Mesenchymal stem cell (in vitro differentiated cells and primary cell): ENCODE data around the gene TPO.

Experiments
- DNase-seq: peaks from one replicate; pipeline ENCODE4 v3.0.0-alpha.2; 2013
- H2AFZ ChIP-seq: one replicate; pipeline ENCODE4 v1.6.1; 2013; ENCODE audit warnings: low read depth, mild to moderate bottlenecking, control low read depth, inconsistent platforms, low read length, moderate library complexity
- H2AK5ac ChIP-seq: 2 replicates; pipeline ENCODE4 v1.6.1; 2013; ENCODE audit warnings: low read length, moderate library complexity, mild to moderate bottlenecking, inconsistent platforms; ENCODE audit not compliant: severe bottlenecking
- H2BK120ac ChIP-seq: one replicate; pipeline ENCODE4 v1.6.1; 2013; ENCODE audit warnings: low read depth, mild to moderate bottlenecking, inconsistent platforms, low read length, moderate library complexity
- H2BK12ac ChIP-seq, 2 experiments: one replicate each; pipeline ENCODE4 v1.6.1; 2013; ENCODE audit warnings: inconsistent platforms in 2 of 2, low read length in 2 of 2, mild to moderate bottlenecking in 2 of 2, moderate library complexity in 2 of 2, control low read depth in 1 of 2
- H2BK15ac ChIP-seq: one replicate; pipeline ENCODE4 v1.6.1; 2013; ENCODE audit warnings: mild to moderate bottlenecking, low read depth, inconsistent platforms; ENCODE audit not compliant: poor library complexity, severe bottlenecking
- H2BK5ac ChIP-seq: 2 replicates; pipeline ENCODE4 v1.6.1; 2013; ENCODE audit warnings: low read depth, mild to moderate bottlenecking, low read length, control low read depth, inconsistent platforms; ENCODE audit not compliant: poor library complexity, severe bottlenecking
- H3K14ac ChIP-seq, 2 experiments: one replicate each; pipeline ENCODE4 v1.6.1; 2013; ENCODE audit warnings: inconsistent platforms in 2 of 2, low read length in 2 of 2, control low read depth in 1 of 2, mild to moderate bottlenecking in 1 of 2, moderate library complexity in 1 of 2
- H3K18ac ChIP-seq, 2 experiments: one replicate each; pipeline ENCODE4 v1.6.1; 2013; ENCODE audit warnings: inconsistent platforms in 2 of 2, low read length in 2 of 2, control low read depth in 1 of 2, low read depth in 1 of 2, mild to moderate bottlenecking in 1 of 2
- H3K23ac ChIP-seq, 2 experiments: one replicate each; pipeline ENCODE4 v1.6.1; 2013; ENCODE audit warnings: inconsistent platforms in 2 of 2, low read length in 2 of 2, mild to moderate bottlenecking in 2 of 2, moderate library complexity in 2 of 2, control low read depth in 1 of 2
- H3K27ac ChIP-seq: 2 replicates; pipeline ENCODE4 v1.5.1; 2013; ENCODE audit warnings: mild to moderate bottlenecking, moderate library complexity, low read length, control low read depth, inconsistent platforms; ENCODE audit not compliant: poor library complexity, severe bottlenecking
- H3K27me3 ChIP-seq, 2 experiments: 2 replicates each; pipeline versions ENCODE4 v1.6.1 to v1.7.0; 2013; ENCODE audit warnings: low read length in 2 of 2, mild to moderate bottlenecking in 2 of 2, moderate library complexity in 2 of 2, control low read depth in 1 of 2, inconsistent platforms in 1 of 2; ENCODE audit not compliant: control insufficient read depth in 1 of 2, insufficient read depth in 1 of 2
- H3K36me3 ChIP-seq, 2 experiments: 2 replicates each; pipeline versions ENCODE4 v1.6.1 to v1.7.0; 2013; ENCODE audit warnings: low read length in 2 of 2, control low read depth in 1 of 2, inconsistent platforms in 1 of 2, low read depth in 1 of 2, mild to moderate bottlenecking in 1 of 2; ENCODE audit not compliant: insufficient read depth in 2 of 2, control insufficient read depth in 1 of 2
- H3K4ac ChIP-seq, 2 experiments: one replicate each; pipeline ENCODE4 v1.6.1; 2013; ENCODE audit warnings: inconsistent platforms in 2 of 2, low read length in 2 of 2, mild to moderate bottlenecking in 2 of 2, moderate library complexity in 2 of 2, control low read depth in 1 of 2, low read depth in 1 of 2
- H3K4me1 ChIP-seq: 2 replicates; pipeline ENCODE4 v1.6.1; 2013; ENCODE audit warnings: low read depth, low read length, control low read depth; ENCODE audit not compliant: control insufficient read depth, insufficient read depth
- H3K4me2 ChIP-seq: 2 replicates; pipeline ENCODE4 v1.6.1; 2013; ENCODE audit warnings: low read length, mild to moderate bottlenecking, inconsistent platforms; ENCODE audit not compliant: poor library complexity, severe bottlenecking
- H3K4me3 ChIP-seq, 2 experiments: 2 replicates each; pipeline versions ENCODE4 v1.5.1 to v1.7.0; 2013; ENCODE audit warnings: low read length in 2 of 2, mild to moderate bottlenecking in 2 of 2, control low read depth in 1 of 2, low read depth in 1 of 2; ENCODE audit not compliant: insufficient read depth in 1 of 2
- H3K79me1 ChIP-seq: replicated peaks from 2 replicates; pipeline ENCODE4 v1.6.1; 2013; ENCODE audit warnings: mild to moderate bottlenecking, control low read depth, low read length, inconsistent platforms; ENCODE audit not compliant: poor library complexity, severe bottlenecking
- H3K9ac ChIP-seq: 2 replicates; pipeline ENCODE4 v1.7.0; 2013; ENCODE audit warnings: mild to moderate bottlenecking, low read length, moderate library complexity
- H3K9me3 ChIP-seq: 2 replicates; pipeline ENCODE4 v1.7.0; 2013; ENCODE audit warnings: mild to moderate bottlenecking, low read length; ENCODE audit not compliant: control insufficient read depth
- H4K8ac ChIP-seq: one replicate; pipeline ENCODE4 v1.6.1; 2013; ENCODE audit warnings: inconsistent platforms, mild to moderate bottlenecking, low read length, moderate library complexity
- H4K91ac ChIP-seq: one replicate; pipeline ENCODE4 v1.6.1; 2013; ENCODE audit warnings: mild to moderate bottlenecking, low read length, inconsistent platforms
- WGBS: methylation state at CpG from one replicate; pipeline ENCODE4 v1.1.7; 2013; ENCODE audit warnings: mixed read lengths; 5-methylcytosine and 5-hydroxymethylcytosine counted together

Gene TPO

GRCh38 chr2:1512321-1513289 lies 99.3 kb downstream of the TPO start:
- H3K4me3 ChIP-seq, result peak overlapping the region in 1 of 2 experiments; percentile 16
- no peak overlapping the region for H3K9ac ChIP-seq
- no peak overlapping the region for H3K14ac ChIP-seq
- H2BK12ac ChIP-seq, result no peak overlapping the region
- H4K91ac ChIP-seq, result peak overlapping the region; percentile 56
- H3K4me2 ChIP-seq, result no peak overlapping the region
- no peak overlapping the region for H3K4ac ChIP-seq
- no peaks in the 10 kb centered on the region for H3K36me3 ChIP-seq
- no peak overlapping the region for H2BK5ac ChIP-seq
- 83% methylated on average over 31 of the region's 36 CpGs for WGBS
- DNase-seq, result no peak
- no peak overlapping the region for H2BK120ac ChIP-seq
- no peak overlapping the region for H3K27ac ChIP-seq
- H2AFZ ChIP-seq, result no peak overlapping the region
- H3K9me3 ChIP-seq, result no peaks in the 10 kb centered on the region
- no peak overlapping the region for H3K18ac ChIP-seq
- peaks cover 0 to 38% of the 10 kb centered on the region in 2 experiments for H3K27me3 ChIP-seq
- H4K8ac ChIP-seq, result no peak overlapping the region
- no peak overlapping the region for H2AK5ac ChIP-seq
- no peak overlapping the region for H3K23ac ChIP-seq
- no peaks in the 10 kb centered on the region for H3K79me1 ChIP-seq
- H2BK15ac ChIP-seq, result no peak overlapping the region
- no peaks in the 10 kb centered on the region for H3K4me1 ChIP-seq

GRCh38 chr2:1514391-1515072 lies 101.3 kb downstream of the TPO start:
- Histone ChIP-seq H2BK12ac (no peak overlapping the region), H3K4ac (no peak overlapping the region), H4K91ac (no peak overlapping the region), H3K4me1 (peaks cover 2% of the 10 kb centered on the region), H3K14ac (no peak overlapping the region), H2BK5ac (no peak overlapping the region), H2AFZ (no peak overlapping the region), H3K9me3 (no peaks in the 10 kb centered on the region), H3K23ac (no peak overlapping the region), H4K8ac (no peak overlapping the region), H3K27ac (no peak overlapping the region), H3K18ac (no peak overlapping the region), H3K4me2 (no peak overlapping the region), H3K79me1 (no peaks in the 10 kb centered on the region), H2BK15ac (no peak overlapping the region), H2AK5ac (no peak overlapping the region), H3K9ac (no peak overlapping the region), H3K27me3 (peaks cover 0 to 42% of the 10 kb centered on the region in 2 experiments), H2BK120ac (no peak overlapping the region), H3K36me3 (no peaks in the 10 kb centered on the region), H3K4me3 (no peak overlapping the region)
- 80% methylated on average over 18 of the region's 18 CpGs for WGBS
- no peak for DNase-seq

DNA sequence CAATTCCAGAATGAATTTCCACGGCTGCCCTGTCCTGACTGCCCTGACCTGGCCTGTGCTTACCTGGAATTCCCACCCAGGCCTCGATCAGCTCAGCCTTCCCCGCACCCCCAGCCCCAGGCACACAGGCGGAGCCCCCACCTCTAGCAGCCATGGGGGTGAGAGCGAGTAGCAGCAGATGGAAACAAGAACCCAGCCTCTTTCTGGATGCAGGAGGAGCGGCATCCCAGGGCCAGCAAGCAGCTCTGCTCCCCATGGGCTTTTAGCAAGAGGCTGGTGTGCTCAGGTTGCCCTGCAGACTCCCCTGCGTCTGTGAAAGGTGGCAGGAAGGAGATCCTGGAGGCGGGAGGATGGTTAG lies 101.8 kb downstream of the TPO start:
- no peak overlapping the region for H2AK5ac ChIP-seq
- H3K4ac ChIP-seq, result no peak overlapping the region
- H3K9ac ChIP-seq, result no peak overlapping the region
- H3K27me3 ChIP-seq, result peaks cover 0 to 37% of the 10 kb centered on the region in 2 experiments
- no peaks in the 10 kb centered on the region for H3K79me1 ChIP-seq
- H2BK15ac ChIP-seq, result no peak overlapping the region
- H3K18ac ChIP-seq, result no peak overlapping the region
- no peak overlapping the region for H3K14ac ChIP-seq
- H3K27ac ChIP-seq, result no peak overlapping the region
- H3K4me1 ChIP-seq, result peaks cover 2% of the 10 kb centered on the region
- H3K9me3 ChIP-seq, result no peaks in the 10 kb centered on the region
- H2AFZ ChIP-seq, result no peak overlapping the region
- no peak overlapping the region for H4K8ac ChIP-seq
- H4K91ac ChIP-seq, result no peak overlapping the region
- H3K4me2 ChIP-seq, result no peak overlapping the region
- no peak overlapping the region for H2BK5ac ChIP-seq
- no peak overlapping the region for H2BK12ac ChIP-seq
- H3K36me3 ChIP-seq, result no peaks in the 10 kb centered on the region
- H3K23ac ChIP-seq, result no peak overlapping the region
- no peak overlapping the region for H3K4me3 ChIP-seq
- no peak overlapping the region for H2BK120ac ChIP-seq
- DNase-seq, result no peak
- WGBS, result 69% methylated on average over 7 of the region's 8 CpGs
